Activated CD4-positive, alpha-beta T cell treated with anti-CD3 and anti-CD28 coated beads, Interleukin-2, amount 50 U/mL, for 24 hours (primary cell): ENCODE data around the gene TRABD.
A peak's percentile ranks its signal among the peaks of the same experiment; 100 is the strongest.
"Not testable (repeated sequence)": the region's sequence is repeated elsewhere in the genome, so short reads cannot be mapped to it uniquely, and the experiment has no call there.

Experiments
- DNase-seq, 2 donors: peaks; one replicate each; pipeline ENCODE4 v3.0.0-alpha.2; 2020; ENCODE audit warnings: low read depth in 1 of 2, low spot score in 1 of 2

The TRABD gene, protein sequence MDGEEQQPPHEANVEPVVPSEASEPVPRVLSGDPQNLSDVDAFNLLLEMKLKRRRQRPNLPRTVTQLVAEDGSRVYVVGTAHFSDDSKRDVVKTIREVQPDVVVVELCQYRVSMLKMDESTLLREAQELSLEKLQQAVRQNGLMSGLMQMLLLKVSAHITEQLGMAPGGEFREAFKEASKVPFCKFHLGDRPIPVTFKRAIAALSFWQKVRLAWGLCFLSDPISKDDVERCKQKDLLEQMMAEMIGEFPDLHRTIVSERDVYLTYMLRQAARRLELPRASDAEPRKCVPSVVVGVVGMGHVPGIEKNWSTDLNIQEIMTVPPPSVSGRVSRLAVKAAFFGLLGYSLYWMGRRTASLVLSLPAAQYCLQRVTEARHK

DNA sequence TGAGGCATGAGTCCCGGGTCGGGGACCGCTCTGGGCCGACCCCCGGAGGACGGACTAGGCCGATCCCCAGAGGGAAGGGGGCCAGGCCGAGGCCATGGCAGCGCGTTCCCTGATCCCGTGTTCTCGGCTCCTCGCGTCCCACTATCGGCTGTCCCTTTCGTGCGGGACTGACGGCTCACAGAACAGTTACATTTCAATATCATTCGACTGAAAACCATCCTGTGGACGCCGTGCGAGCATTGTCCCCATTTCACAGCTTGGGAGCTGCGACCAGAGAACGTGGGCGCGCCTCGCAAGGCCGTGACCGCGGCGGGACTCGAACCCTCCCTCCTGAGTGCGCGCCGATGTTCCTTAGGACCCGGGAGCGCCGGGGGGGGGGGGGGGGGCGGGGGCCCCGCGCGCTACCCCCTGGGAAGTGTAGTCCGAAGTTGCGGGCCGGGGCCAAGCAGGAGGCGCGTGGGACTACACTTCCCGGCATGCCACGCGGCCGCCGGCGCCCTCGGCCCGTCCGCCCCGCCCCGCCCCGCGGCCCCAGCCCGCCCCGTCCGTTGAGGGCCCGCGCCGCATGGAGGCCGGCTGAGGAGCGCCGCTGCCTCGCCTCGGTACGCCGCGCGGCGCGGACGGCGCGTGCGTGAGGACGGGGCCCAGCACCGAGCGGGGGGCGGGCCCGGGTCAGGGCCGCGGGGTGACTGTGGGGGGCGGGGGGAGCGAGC lies at the start of gene TRABD:
Gene TRABD, plus strand, starts transcription at position 539 of the 713 bp plus-strand sequence. CDS start 7,148 bp downstream, outside the sequence.
- DNase-seq, result peak; percentile 72 to 82

DNA sequence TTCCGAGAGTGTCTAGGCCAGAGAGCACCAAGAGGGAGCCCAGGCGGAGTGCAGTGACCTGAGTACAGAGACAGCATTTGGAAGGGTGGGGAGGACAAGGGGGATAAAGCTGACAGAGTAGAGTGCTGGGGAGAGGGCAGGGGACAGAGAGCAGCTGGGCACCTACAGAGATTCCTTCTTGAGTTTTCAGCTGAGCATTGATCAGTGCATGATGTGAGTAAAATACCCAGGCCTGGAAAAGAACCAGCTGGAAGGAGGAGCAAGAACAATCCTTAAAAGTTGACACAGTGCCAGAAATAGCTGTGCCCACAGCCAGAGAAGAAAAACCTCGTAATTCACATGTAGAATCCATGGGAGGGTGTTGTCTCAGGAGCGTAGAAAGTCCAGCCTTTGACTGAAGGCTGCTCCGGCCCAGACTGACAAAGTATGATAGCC lies 49.1 kb upstream of the TRABD start:
- no peak for DNase-seq

DNA sequence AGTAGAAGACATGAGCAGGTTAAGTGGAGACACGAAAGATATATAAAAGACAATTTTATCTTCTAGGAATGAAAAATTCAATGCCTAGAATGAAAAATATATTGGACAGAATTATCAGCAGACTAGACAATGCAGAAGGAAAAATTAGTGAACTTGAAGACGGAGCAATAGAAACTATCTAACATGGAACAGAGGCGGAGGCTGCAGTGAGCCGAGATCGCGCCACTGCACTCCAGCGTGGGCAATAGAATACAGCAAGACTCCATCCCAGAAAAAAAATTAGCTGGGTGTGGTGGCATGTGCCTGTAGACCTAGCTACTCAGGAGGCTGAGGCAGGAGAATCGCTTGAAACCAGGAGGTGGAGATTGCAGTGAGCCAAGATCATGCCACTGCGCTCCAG lies 48.4 kb upstream of the TRABD start:
- not testable (repeated sequence) for DNase-seq

DNA sequence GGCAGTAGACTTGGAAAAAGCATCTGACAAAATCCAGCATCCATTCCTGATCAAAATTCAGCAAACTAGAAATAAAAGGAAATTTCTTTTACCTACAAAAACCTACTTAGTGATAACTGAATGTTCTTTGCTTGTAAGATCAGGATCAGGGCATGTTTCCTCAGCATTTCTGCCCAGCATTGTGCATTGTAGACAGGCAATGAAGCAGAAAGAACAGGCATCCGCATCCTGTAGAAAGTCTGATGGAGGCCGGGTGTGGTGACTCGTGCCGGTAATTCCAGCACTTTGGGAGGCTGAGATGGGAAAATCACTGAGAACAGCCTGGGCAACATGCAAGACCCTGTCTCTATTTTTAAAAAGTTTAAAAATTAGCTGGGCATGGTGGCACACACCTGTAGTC lies 47.7 kb upstream of the TRABD start:
- no peak for DNase-seq

DNA sequence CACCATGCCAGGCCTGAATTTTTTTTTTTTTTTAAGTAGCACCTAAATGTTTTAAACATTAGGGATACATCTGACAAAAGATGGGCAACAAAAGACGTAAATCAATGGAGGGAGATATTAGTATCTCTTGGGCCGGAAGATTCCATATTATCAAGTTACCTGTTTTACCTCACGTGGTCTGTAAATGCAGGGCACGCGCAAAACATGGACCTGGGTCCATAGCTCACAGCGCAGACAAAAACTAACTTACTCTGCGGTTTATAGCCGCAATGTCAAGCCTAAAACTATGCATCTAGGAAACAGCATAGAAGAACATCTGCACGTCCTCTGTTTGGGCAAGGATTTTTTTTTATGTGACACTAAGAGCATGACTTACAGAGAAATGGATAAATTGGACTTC lies 46.7 kb upstream of the TRABD start:
- no peak for DNase-seq

DNA sequence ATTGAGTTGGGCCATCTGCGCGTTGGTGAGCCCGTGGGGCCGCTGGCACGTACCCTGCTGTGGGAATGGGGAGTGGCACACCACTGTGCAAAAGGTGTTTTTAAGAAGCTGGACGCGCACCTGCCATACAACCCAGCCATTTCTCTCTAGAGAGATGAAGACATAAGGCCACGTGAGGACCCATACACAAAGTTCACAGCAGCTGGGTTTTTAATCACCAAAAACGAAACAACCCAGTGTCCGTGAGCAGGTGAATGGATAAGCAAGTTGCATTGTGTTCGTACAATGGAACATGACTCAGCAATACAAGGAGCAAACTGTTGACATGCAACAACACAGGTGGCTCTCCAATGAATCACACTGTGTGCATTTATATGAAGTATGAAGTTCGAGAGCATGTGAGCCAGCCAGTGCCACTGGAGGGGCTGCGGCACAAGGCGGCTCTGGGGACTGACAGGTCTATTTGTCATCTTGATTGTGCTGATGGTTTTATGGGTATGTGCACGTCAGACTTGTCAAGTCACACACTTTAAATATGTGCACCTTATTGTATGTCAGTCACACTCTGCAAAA lies 45.8 kb upstream of the TRABD start:
- DNase-seq, result no peak

DNA sequence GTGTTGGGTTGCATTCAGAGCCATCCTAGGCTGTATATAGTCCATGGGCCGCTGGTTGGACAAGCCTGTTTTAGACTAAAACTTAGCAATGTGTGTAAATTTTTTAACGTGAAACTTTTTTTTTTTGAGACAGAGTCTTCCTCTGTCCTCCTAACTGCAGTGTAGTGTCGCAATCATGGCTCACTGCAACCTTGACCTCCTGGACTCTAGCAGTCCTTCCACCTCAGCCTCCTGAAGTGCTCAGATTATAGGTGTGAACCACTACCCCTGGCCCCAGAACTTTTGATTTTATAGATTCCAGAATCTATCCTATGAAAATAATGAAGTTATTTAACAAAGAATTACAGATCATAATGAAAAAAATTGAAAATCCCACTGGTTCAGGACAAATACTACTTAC lies 45.1 kb upstream of the TRABD start:
- DNase-seq, result no peak

DNA sequence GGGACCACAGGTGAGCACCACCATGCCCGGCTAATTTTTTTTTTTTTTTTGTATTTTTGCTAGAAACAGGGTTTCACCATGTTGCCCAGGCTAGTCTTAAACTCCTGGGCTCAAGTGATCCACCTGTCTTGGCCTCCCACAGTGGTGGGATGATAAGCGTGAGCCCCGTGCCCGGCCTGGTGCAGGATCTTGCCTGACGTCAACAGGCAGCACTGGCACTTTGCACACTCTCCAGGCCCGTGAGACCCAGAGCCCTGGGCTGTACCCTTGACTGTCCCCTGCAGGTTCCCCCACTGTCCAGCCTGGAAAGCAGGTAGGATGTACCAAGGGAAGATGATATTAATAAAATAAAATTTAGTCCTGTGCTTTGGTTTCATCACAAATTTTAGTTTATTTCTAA lies 44.3 kb upstream of the TRABD start:
- no peak for DNase-seq

DNA sequence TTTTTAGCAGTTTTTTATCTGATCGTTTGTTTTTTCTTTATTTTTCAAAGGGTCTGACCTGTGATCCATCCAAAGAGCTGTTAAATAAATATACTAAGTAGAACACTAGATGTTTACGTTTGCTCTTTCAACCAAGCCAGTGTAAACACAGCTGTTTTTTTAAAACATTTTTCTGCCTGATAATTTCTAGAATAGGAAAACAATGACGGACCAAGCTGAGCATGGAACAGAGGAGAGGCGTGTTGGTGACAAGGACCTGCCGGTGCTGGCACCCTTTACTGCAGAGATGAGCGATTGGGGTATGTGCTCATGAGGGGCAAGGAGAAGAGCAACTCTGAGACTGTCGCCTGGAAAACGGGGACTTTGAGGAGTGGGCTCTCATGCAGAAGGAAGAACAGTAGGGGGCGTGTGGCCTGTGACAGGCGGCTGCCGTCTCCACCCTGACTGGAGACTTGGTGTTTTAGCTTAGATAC lies 43.8 kb upstream of the TRABD start:
- no peak for DNase-seq

DNA sequence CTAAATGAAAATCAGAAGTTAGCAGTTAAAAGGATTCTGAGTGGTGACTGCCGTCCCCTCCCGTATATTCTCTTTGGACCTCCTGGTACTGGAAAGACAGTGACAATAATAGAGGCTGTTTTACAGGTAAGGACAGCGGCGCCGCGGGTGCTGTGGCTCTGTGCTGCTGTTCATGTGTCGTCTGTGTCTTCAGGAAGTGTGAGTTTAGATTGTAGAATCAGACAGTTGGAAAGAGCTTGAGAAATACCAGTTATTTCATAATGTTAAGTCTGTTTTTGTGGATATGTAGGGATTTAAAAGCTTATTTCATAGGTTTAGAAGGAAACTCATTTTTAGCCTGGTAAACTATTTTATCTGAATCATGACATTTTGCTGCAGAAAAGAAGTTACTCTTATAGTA lies 42.6 kb upstream of the TRABD start:
- no peak for DNase-seq

DNA sequence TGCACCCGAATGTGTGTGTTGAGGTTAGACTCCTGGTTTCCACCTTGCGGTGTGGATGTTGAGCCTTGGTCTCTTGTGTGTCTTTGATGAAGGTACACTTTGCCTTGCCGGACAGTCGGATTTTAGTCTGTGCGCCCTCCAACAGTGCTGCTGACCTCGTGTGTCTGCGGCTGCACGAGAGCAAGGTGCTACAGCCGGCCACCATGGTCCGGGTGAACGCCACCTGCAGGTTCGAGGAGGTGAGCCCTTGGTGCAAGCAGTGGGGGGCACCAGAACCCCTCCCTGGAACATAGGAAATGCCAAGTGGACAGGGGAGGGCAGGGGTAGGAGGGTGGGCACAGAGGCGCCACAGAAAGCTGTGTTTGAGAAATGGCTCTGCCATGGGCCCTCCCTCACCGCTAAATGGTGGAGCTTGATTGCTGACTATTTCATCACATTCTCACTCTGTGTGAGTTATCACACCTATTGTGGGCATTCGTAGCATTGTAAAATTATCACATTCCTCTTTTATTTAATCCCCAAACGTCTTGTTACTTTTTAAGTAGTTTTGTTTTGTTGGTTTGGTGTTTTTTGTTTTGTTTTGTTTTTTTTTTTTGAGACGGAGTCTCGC lies 41.6 kb upstream of the TRABD start:
- DNase-seq, result no peak

DNA sequence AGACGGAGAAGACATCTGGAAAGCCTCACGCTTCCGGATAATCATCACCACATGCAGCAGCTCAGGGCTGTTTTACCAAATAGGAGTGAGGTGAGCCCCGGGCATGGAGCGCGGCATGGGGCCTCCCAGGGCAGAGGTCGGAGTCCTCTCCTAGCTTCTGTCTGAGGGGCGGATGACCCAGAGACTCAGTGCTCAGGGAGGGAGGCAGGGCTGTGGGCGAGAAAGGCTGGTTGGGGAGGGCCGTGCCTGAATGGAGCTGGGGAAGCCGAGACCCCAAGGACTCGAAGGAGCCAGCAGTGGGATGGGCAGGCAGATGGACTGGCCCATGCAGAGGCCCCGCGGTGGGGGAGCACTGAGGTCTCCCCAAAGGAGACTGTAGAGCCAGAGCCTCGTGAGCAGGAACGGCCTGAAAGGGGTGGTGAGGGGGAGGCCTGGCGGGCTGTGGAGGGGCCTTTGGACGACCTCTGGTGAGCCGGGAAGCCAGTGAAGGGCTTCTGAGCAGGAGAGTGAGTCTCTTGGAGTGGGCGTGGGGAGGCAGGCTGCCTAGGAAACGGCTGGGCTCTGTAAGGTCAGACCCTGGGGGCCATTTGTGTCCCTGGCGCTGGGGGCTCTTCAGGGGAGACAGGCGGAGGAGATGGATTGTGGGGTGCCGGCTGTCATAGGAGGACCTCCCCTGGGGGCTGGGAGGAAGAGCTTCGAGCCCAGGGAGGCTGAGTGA lies 39.8 kb upstream of the TRABD start:
- DNase-seq, result no peak

DNA sequence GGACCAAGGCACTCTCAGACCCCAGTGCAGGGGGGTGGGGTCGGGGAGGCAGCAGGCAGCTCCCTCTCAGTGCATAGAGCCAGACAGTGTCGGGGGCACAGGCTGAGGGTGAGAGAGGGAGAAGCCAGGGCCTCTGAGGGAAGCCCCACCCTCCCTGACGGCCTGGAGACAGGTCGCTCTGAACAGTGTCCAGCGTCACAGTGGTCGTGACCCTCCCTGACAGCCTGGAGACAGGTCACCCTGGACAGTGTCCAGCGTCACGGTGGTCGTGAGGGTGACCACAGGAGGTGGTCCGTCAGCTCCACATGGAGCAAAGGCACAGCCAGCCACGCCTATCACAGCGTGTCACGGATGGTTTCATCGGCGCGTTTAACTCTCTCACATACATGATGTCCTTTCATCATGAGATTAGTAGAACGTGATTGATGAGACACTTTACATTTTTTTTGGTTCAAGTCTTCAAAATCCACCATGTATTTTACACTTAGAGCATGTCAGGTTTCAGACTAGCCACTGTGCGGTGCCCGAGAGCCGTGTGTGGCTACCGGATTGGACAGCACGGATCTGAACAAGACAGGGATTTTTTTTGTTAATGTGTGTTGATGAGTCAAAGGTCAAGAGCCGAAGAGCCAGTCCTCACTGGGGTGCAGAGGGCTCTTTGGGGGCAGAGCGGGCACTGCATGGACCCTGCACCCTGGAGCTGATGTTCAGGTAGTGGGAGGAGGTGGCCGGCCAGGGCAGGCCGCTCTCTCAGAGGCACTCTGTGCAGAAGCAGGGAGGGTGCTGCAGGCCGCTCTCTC lies 39.1 kb upstream of the TRABD start:
- DNase-seq, result no peak

DNA sequence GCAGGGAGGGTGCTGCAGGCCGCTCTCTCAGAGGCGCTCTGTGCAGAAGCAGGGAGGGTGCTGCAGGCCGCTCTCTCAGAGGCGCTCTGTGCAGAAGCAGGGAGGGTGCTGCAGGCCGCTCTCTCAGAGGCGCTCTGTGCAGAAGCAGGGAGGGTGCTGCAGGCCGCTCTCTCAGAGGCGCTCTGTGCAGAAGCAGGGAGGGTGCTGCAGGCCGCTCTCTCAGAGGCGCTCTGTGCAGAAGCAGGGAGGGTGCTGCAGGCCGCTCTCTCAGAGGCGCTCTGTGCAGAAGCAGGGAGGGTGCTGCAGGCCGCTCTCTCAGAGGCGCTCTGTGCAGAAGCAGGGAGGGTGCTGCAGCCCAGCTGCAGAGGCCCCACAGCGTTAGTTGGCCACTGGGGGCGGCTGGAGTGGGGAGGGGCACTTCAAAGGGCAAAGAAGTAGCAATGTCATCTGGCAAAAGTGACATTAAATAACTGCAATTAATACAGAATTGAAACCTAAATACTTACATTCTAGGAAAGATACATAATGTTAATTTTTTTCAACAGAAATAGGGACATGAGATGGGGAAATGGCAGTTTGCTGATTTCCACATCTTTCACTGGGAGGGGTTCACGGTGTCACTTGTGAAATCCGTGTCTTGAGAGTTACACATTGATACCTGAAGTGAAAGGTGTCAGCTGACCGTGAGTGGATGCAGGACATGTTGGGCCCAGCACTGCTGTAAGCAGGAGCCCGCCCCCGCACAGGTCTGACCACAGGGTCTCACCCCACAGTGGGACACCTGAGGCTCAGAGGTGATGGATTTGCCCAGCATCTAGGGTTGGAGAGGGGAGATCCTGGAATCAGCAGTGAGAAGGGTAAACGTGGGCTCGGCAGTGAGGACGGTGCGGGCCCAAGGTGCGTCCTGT lies 38.2 kb upstream of the TRABD start:
- not testable (repeated sequence) for DNase-seq

DNA sequence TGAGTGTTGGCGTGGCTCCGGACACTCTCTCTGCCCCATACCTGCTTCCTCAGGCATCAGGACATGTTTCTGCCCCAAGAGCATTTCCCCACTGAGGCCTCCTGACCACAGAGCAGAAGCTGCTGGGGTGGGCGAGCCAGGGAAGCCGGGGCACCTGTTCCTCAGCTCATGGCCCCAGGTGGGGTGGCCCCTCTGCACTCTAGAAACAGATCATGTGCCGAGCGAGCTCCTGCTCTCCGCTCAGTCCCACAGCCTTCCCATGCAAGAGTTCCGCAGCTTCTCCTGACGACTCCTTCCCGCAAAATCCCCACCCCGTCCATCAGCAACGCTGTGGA lies 37.6 kb upstream of the TRABD start:
- DNase-seq, result no peak

DNA sequence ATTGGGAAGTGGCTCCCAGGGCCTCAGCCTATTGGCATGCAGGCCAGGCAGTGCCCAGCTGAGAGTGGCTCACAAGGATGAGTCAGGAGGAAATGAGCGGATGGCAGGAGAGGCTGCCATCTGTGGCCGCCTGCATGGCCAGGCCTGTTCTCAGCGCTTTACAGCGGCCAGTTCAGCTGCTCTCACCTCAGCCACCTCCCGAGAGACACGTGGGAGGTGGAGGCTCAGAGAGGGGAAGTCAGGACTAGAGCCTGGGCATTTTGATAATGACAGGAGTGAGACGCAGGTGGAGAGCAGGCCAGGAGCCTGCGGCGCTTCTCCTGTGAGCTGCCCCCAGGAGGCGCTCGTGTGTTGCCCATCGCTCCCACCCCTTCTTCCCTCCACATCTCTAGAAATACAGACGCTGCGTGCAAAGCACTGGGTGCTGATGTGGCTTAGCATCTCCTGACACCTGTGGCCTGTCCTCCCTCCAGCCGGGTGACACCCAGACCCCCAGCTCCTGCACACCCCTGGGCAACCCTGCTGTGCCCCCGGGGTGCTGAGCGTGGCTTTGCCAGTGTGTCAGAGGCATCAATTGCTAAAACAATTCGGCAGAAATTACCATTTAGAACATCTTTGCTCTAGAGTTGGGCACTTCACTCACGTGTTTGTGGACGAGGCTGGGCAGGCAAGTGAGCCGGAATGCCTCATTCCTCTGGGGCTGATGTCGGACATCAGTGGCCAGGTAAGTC lies 36.6 kb upstream of the TRABD start:
- DNase-seq, result peak; percentile 51 to 52

DNA sequence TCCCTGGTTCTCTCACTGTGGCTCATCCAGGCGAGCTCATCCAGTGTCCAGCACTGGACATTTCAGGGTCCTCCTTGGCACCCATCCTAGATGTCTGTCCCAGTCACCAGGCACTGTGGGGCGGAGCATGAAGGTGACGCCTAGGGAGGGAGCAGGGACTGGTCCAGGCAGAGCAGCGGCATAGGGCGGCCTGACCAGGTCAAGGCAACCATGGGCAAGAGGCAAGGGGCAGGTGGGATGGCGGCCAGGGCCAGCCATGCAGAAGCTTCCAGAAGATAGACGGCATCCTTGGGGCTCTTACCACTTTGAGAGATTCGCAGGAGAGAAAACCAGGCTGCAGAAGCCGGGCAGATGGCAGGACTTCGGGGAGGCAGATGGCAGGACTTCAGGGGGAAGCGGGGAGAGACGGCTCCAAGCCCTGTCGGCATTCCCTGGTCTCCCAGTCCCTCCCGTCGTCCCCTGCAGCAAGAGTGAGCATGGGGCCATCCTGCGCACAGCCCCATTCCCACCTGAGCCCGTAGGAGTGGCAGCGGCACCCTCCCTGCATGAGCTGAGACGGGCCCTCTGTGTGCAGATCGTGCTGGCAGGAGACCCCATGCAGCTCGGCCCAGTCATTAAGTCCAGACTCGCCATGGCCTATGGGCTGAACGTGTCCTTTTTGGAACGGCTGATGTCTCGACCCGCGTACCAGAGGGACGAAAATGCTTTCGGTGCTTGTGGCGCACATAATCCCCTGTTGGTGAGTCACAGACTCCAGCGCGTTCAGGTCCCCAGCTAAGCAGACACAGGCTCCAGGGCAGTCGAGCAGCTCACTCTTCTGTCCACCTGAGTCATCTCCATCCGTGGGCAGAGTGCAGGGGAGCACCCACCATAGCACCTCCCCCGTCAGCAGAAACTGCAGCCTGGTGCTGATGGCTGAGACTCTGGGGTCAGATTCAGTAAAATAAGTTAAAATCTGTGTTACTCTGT lies 35.3 kb upstream of the TRABD start:
- DNase-seq, result no peak
